Peyer's patch (tissue), 4 donors: Measurements from ENCODE around the gene SOX18. TPM values are rescaled to one million over a fixed set of nuclear protein-coding genes. Genes with fewer than 3 reads are reported as not detected.
A peak's percentile ranks its signal among the peaks of the same experiment; 100 is the strongest.

Experiments
- DNase-seq, 3 donors: peaks; one replicate each; pipeline ENCODE4 v3.0.0-alpha.2; 2017 to 2019
- H3K27ac ChIP-seq, 4 donors: fragments of 200-600 bp; sonication (generic); one replicate each; pipeline ENCODE4 v1.5.1; 2016 to 2019
- H3K27me3 ChIP-seq, 2 donors: fragments of 200-600 bp; sonication (generic); one replicate each; pipeline ENCODE4 v1.5.1; 2019
- H3K36me3 ChIP-seq, 3 donors: fragments of 200-600 bp; sonication (generic); one replicate each; pipeline ENCODE4 v1.5.1; 2016 to 2019
- H3K4me1 ChIP-seq, 4 donors: fragments of 200-600 bp; sonication (generic); one replicate each; pipeline ENCODE4 v1.5.1; 2016 to 2019
- H3K4me3 ChIP-seq, 4 donors: fragments of 200-600 bp; sonication (generic); 1 replicate in 3 of 4; 2 replicates in 1 of 4; pipeline ENCODE4 v1.5.1; 2016 to 2019; ENCODE audit warnings: mild to moderate bottlenecking in 1 of 4
- H3K9me3 ChIP-seq, 4 donors: fragments of 200-600 bp; sonication (generic); one replicate each; pipeline ENCODE4 v1.5.1; 2016 to 2019; ENCODE audit warnings: mild to moderate bottlenecking in 1 of 4
- POLR2A ChIP-seq, 2 donors: fragments of 450-650 bp; IDR thresholded peaks; one replicate each; pipeline ENCODE4 v1.5.1; 2017; ENCODE audit warnings: antibody characterized with exemption in 2 of 2, mild to moderate bottlenecking in 2 of 2, moderate library complexity in 2 of 2
- total RNA-seq, 4 donors: library from RNA; depleted of rRNA; stranded (reverse); fragments of >200 nt; gene quantifications; one replicate each; pipeline ENCODE4 v1.1.0, GENCODE V29; 2016
- TF ChIP-seq, protein P1 (sequence below), 6 experiments: fragments of 450-650 bp in 4 of 6; fragments of 200-600 bp in 2 of 6; sonication (generic) in 1 of 6; IDR thresholded peaks; one replicate each; pipeline ENCODE4 v1.5.1; 2017 to 2019; ENCODE audit warnings: antibody characterized with exemption in 6 of 6, mild to moderate bottlenecking in 3 of 6, moderate library complexity in 1 of 6

SOX18 gene
- total RNA-seq, 4 donors from 2014 or later: 2.8 to 6.6 (median 3.4) TPM; not detected in 1

DNA sequence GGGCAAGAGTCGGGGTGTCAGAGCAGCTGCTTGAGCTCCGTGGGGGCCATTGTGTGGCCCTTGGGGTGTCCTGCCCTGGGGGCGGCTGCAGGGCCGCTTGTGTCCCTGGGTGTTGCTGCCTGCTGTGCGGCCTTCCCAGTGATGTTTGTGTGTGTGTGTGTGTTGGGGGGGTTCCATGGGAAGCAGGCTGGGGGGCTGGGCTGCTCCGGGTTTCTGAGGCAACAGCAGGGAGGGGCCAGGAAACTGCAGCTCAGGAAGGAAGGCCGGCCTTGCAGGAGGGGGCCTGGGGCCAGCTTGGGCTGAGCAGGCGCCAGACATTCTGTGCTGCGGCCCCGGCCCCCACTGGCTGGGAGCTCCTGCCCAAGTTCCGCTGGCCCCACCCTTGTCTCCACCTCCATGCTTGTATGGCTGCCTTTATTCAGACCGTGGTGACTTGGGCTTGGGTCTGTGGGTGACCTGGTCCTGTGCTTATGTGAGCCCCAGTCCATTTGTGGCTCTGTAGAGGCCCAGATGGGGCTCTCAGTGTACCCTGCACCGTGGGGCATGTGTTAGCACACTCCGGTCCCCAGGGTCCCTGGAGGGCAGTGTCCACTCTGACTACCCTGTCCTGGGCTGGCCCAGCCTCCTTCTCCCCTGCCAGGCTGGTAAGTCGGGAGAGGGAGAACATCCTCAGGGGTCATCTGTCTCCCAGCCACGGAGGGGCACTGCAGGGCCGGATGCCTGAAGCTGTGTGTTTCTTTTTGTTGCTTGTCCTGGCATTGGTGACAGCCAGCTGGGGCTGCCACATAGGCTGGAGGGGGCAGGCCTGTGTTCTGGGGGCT is 4.6 kb upstream of the SOX18 start:
- DNase-seq: no peak
- H3K36me3 ChIP-seq: no peaks in the 10 kb centered on the region
- H3K4me3 ChIP-seq: no peak overlapping the region
- H3K4me1 ChIP-seq: peaks cover 0 to 13% (median 12%) of the 10 kb centered on the region in 4 donors
- peak overlapping the region in 2 of 4 donors; percentile 46 to 49 for H3K27ac ChIP-seq
- peaks cover 0 to 19% of the 10 kb centered on the region in 2 donors for H3K27me3 ChIP-seq
- no peaks in the 10 kb centered on the region for H3K9me3 ChIP-seq
- TF ChIP-seq, protein P1, sequence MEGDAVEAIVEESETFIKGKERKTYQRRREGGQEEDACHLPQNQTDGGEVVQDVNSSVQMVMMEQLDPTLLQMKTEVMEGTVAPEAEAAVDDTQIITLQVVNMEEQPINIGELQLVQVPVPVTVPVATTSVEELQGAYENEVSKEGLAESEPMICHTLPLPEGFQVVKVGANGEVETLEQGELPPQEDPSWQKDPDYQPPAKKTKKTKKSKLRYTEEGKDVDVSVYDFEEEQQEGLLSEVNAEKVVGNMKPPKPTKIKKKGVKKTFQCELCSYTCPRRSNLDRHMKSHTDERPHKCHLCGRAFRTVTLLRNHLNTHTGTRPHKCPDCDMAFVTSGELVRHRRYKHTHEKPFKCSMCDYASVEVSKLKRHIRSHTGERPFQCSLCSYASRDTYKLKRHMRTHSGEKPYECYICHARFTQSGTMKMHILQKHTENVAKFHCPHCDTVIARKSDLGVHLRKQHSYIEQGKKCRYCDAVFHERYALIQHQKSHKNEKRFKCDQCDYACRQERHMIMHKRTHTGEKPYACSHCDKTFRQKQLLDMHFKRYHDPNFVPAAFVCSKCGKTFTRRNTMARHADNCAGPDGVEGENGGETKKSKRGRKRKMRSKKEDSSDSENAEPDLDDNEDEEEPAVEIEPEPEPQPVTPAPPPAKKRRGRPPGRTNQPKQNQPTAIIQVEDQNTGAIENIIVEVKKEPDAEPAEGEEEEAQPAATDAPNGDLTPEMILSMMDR (IDR thresholded peaks at IDR 0.05): no peak
- TF ChIP-seq POLR2A (IDR thresholded peaks at IDR 0.05): no peak

DNA sequence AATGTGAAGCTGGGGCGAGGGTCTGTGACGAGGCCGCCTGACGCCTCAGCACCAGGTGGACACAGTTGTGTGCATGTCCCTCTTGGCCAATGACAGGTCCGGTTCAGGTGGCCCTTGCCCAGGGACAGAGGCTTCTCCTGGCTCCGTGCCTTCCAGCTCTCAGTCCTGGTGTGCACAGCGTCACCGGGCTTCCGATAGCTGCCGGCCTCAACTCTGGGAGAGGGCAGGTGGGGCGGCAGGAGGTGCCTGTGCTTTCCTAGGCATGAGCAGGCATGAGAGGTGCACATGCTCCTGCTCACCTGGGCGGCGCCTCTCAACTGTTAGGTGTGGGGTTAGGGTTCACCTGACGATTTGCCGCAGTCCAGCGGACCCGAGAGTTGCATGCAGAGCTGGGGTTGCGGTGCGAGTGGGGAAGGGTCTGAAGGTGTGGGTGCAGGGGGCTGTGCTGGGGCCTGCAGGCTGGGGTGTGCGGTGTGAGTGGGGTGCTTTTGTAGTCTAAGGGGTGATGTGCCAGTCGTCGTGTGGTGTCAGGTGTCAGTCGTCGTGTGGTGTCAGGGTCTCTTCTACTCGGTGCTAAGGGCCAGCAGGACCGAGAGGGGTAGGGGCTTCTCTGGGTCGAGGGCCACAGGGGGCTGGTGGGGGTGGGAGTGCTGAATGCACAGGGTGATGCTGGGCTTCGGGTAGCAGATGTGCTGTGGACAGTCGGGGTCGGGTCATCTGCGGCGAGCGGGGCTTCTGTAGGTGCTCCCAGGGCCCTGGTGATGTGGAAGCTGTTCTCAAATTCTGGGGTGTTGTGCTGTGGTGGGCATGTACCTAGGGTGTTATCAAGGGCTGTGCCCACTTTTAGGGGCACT is 3.8 kb upstream of the SOX18 start:
- Histone ChIP-seq H3K9me3 (no peaks in the 10 kb centered on the region), H3K27ac (peak overlapping the region in 3 of 4 donors; percentile 27 to 74 (median 36)), H3K27me3 (peaks cover 0 to 26% of the 10 kb centered on the region in 2 donors)

DNA sequence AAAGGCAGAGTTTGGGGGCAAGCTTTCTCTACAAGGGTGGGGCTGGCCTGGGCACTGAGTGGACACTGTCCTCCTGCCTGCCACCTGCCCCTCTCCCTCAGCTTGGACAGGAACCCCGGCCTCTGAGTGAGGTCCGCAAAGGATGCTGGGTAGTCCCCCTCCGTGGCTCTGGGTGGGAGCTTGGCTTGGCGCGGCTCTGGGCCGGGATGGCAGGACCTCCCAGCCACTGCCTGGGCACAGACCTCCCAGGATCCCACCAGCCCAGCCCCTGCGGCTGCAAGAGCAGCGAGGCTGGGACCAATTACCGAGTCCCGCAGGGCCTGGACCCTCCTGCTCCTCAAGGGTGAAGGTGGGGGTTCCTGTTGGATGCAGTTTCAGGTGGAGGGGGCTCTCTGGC is 2.9 kb upstream of the SOX18 start:
- TF ChIP-seq, protein P1 (IDR thresholded peaks at IDR 0.05): no peak
- TF ChIP-seq POLR2A (IDR thresholded peaks at IDR 0.05): no peak
- Histone ChIP-seq H3K27ac (peak overlapping the region in 3 of 4 donors; percentile 27 to 74 (median 36)), H3K36me3 (no peaks in the 10 kb centered on the region), H3K4me3 (no peak overlapping the region), H3K9me3 (no peaks in the 10 kb centered on the region), H3K27me3 (peaks cover 0 to 32% of the 10 kb centered on the region in 2 donors), H3K4me1 (peaks cover 0 to 24% (median 10%) of the 10 kb centered on the region in 4 donors)
- no peak for DNase-seq

More for the DNA sequence above, 3.8 kb upstream of the SOX18 start:
- Histone ChIP-seq H3K4me1 (peaks cover 0 to 20% (median 16%) of the 10 kb centered on the region in 4 donors), H3K4me3 (no peak overlapping the region), H3K36me3 (no peaks in the 10 kb centered on the region)
- no peak for DNase-seq
- TF ChIP-seq, protein P1 (IDR thresholded peaks at IDR 0.05): no peak
- TF ChIP-seq POLR2A (IDR thresholded peaks at IDR 0.05): no peak

DNA sequence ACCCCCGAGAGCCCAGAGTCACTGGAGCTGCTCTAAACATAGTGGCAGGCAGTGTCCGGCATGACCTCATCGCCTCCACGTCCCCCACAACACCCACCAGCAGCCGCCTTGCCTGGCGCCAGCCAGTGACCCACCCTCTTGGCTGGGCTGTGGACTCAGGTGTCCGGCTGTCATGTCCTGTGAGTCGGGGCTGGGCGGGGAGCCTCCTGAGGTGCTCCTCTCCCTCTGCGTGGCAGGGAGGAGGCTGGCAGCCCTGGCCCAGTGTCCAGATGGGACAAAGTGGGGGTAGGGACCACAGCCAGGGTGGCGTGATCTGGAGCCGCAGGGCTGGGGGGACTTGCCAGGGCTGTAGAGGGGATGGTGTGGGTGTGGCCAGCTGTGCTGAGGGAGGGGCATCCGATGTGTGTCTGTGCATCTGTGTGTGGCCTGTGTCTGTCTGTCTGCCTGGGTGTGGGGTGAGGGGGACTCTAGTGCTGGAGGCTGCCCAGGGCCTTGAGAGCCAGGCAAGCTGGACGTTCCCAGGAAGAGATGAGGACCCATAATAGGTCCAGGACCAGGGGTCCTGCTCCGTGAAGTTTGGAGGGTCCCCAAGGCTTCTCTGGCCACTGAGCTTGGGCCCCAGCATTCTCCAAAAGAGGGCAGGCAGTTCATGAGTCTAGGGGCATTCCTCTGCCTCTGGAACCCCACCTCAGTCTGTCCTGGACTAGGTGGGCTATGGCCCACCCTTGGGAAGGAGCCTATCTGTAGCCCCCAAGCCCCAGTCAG is 2.3 kb upstream of the SOX18 start:
- DNase-seq: no peak
- Histone ChIP-seq H3K27me3 (peaks cover 0 to 32% of the 10 kb centered on the region in 2 donors), H3K4me1 (peaks cover 0 to 24% (median 9%) of the 10 kb centered on the region in 4 donors), H3K36me3 (no peaks in the 10 kb centered on the region), H3K9me3 (no peaks in the 10 kb centered on the region), H3K4me3 (no peak overlapping the region), H3K27ac (peak overlapping the region in 3 of 4 donors; percentile 36 to 74 (median 57))
- TF ChIP-seq, protein P1 (IDR thresholded peaks at IDR 0.05): no peak
- no peak for TF ChIP-seq POLR2A (IDR thresholded peaks at IDR 0.05)

DNA sequence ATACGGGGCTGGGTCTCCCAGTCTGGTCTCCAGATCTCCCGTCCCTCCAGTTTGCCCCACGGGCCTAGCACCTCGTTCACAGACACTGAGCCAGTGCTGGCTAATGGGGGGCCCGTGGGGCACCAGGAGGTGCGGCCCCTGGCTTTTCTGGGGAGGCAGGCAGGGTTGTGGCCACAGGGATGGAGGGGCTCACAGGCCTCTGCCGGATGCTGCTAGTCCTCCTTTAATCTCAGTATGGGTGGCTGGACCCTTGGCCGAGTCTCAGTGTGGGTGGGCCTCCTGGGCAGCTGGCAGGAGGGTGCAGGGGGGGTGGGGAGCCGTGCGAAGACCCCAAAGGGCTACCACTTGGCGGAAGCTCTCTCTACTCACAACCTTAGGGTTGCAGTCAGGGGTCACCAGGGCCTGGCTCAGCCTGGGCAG is 1.6 kb upstream of the SOX18 start:
- Histone ChIP-seq H3K9me3 (no peaks in the 10 kb centered on the region), H3K27ac (peak overlapping the region in 2 of 4 donors; percentile 57 to 65), H3K4me1 (peaks cover 0 to 24% (median 9%) of the 10 kb centered on the region in 4 donors), H3K27me3 (peaks cover 0 to 32% of the 10 kb centered on the region in 2 donors), H3K4me3 (no peak overlapping the region), H3K36me3 (no peaks in the 10 kb centered on the region)
- no peak for TF ChIP-seq POLR2A (IDR thresholded peaks at IDR 0.05)
- TF ChIP-seq, protein P1 (IDR thresholded peaks at IDR 0.05): no peak
- DNase-seq: no peak
